WI38 (cell line): ENCODE measurements around the gene FAM193A.

ENCODE experiments used
- H3K4me3 ChIP-seq: 2 replicates; pipeline ENCODE4 v1.5.1; 2011; ENCODE audit warnings: low read depth, mild to moderate bottlenecking, control low read depth, low read length
- CTCF ChIP-seq: IDR thresholded peaks from 2 replicates; pipeline ENCODE4 v1.5.1; 2012; ENCODE audit warnings: low read depth, mild to moderate bottlenecking, control low read depth, low read length

FAM193A gene

GRCh38 chr4:2637956-2638552, 101.6 kb downstream of the FAM193A start:
- no peak overlapping the region for H3K4me3 ChIP-seq
- TF ChIP-seq CTCF, result no peak

GRCh38 chr4:2638730-2639129, 102.3 kb downstream of the FAM193A start:
- H3K4me3 ChIP-seq, result no peak overlapping the region
- TF ChIP-seq CTCF, result no peak

GRCh38 chr4:2642968-2643367, 106.5 kb downstream of the FAM193A start:
- no peak overlapping the region for H3K4me3 ChIP-seq
- no peak for TF ChIP-seq CTCF

GRCh38 chr4:2643555-2643954, 107.1 kb downstream of the FAM193A start:
- no peak for TF ChIP-seq CTCF

GRCh38 chr4:2646396-2647149, 110.1 kb downstream of the FAM193A start:
- no peak for TF ChIP-seq CTCF
- H3K4me3 ChIP-seq, result no peak overlapping the region

More at GRCh38 chr4:2643555-2643954, 107.1 kb downstream of the FAM193A start:
- H3K4me3 ChIP-seq, result no peak overlapping the region

GRCh38 chr4:2647403-2648158, 111.1 kb downstream of the FAM193A start:
- no peak for TF ChIP-seq CTCF
- no peak overlapping the region for H3K4me3 ChIP-seq
